Measurements from ENCODE around the gene CALD1.

CALD1 gene

GRCh38 chr7:134782121-134782623 lies 2.7 kb downstream of the CALD1 start:
- TF ChIP-seq CTCF (IDR thresholded peaks at IDR 0.05): no peak

GRCh38 chr7:134783294-134784069 lies 4.0 kb downstream of the CALD1 start:
- no peak for TF ChIP-seq CTCF (IDR thresholded peaks at IDR 0.05)

GRCh38 chr7:134784251-134785049 lies 5.0 kb downstream of the CALD1 start:
- no peak for TF ChIP-seq CTCF (IDR thresholded peaks at IDR 0.05)

GRCh38 chr7:134785842-134786241 lies 6.4 kb downstream of the CALD1 start:
- TF ChIP-seq CTCF (IDR thresholded peaks at IDR 0.05): no peak

- no peak for TF ChIP-seq CTCF (IDR thresholded peaks at IDR 0.05)
Measured at GRCh38 chr7:134787064-134787463, 7.6 kb downstream of the CALD1 start.

- TF ChIP-seq CTCF (IDR thresholded peaks at IDR 0.05): no peak
Measured at GRCh38 chr7:134787720-134788119, 8.3 kb downstream of the CALD1 start.

- TF ChIP-seq CTCF (IDR thresholded peaks at IDR 0.05): no peak
Measured at GRCh38 chr7:134788191-134788590, 8.8 kb downstream of the CALD1 start.

Measured in LNCAP (cell line).